ENCODE measurements around the gene XPC. TPM values are rescaled to one million over a fixed set of nuclear protein-coding genes. Genes with fewer than 3 reads are reported as not detected.

Gene XPC
- total RNA-seq, 1 donor from 2014 or later: 40.1 TPM

GRCh38 chr3:14141602-14142341 is 36.6 kb downstream of the XPC start:
- DNase-seq (ENCODE audit: low spot score, unreplicated experiment): no peak
- H3K27ac Mint-ChIP-seq: no peak overlapping the region
- H3K4me3 Mint-ChIP-seq (ENCODE audit: low read depth): no peak overlapping the region
- no peaks in the 10 kb centered on the region for H3K9me3 Mint-ChIP-seq (ENCODE audit: low read depth)
- H3K4me1 Mint-ChIP-seq (ENCODE audit: low read depth): peaks cover 4% of the 10 kb centered on the region
- TF ChIP-seq, protein P1, sequence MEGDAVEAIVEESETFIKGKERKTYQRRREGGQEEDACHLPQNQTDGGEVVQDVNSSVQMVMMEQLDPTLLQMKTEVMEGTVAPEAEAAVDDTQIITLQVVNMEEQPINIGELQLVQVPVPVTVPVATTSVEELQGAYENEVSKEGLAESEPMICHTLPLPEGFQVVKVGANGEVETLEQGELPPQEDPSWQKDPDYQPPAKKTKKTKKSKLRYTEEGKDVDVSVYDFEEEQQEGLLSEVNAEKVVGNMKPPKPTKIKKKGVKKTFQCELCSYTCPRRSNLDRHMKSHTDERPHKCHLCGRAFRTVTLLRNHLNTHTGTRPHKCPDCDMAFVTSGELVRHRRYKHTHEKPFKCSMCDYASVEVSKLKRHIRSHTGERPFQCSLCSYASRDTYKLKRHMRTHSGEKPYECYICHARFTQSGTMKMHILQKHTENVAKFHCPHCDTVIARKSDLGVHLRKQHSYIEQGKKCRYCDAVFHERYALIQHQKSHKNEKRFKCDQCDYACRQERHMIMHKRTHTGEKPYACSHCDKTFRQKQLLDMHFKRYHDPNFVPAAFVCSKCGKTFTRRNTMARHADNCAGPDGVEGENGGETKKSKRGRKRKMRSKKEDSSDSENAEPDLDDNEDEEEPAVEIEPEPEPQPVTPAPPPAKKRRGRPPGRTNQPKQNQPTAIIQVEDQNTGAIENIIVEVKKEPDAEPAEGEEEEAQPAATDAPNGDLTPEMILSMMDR (IDR thresholded peaks at IDR 0.05; ENCODE audit: unreplicated experiment): no peak
- peaks cover 11% of the 10 kb centered on the region for H3K36me3 Mint-ChIP-seq (ENCODE audit: insufficient read depth)
- no peaks in the 10 kb centered on the region for H3K27me3 Mint-ChIP-seq

GRCh38 chr3:14141144-14141543 is 37.3 kb downstream of the XPC start:
- Mint-ChIP-seq H3K36me3 (ENCODE audit: insufficient read depth) (peaks cover 11% of the 10 kb centered on the region), H3K4me3 (ENCODE audit: low read depth) (no peak overlapping the region), H3K4me1 (ENCODE audit: low read depth) (peaks cover 4% of the 10 kb centered on the region), H3K27ac (no peak overlapping the region), H3K9me3 (ENCODE audit: low read depth) (no peaks in the 10 kb centered on the region), H3K27me3 (no peaks in the 10 kb centered on the region)
- DNase-seq (ENCODE audit: low spot score, unreplicated experiment): no peak
- TF ChIP-seq, protein P1 (IDR thresholded peaks at IDR 0.05; ENCODE audit: unreplicated experiment): no peak

- Mint-ChIP-seq H3K27ac (no peak overlapping the region), H3K4me3 (ENCODE audit: low read depth) (no peak overlapping the region), H3K27me3 (no peaks in the 10 kb centered on the region), H3K9me3 (ENCODE audit: low read depth) (no peaks in the 10 kb centered on the region), H3K36me3 (ENCODE audit: insufficient read depth) (peaks cover 15% of the 10 kb centered on the region), H3K4me1 (ENCODE audit: low read depth) (peaks cover 4% of the 10 kb centered on the region)
- TF ChIP-seq, protein P1 (IDR thresholded peaks at IDR 0.05; ENCODE audit: unreplicated experiment): no peak
- DNase-seq (ENCODE audit: low spot score, unreplicated experiment): no peak
Observed at GRCh38 chr3:14140668-14141067, 37.7 kb downstream of the XPC start.

DNA sequence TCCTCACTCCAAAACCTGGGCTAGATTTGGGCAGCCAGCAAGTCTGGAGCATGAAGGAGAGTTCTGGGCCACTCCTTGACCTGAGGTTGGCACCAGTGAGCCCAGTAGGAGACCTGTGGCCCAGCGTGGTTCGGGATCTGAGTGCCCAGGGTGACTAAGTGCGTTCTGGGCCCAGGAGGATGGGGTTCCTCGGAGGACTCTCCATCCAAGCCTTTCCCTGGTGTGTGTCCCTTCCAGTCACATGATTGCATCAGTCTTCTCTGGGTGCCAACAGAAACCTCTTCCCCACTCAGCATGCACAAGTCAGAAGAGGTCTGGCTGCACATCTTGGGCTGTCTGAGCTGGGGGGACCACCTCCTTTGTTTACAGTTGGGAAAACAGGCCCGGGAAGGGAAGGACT is 38.6 kb downstream of the XPC start:
- no peak for DNase-seq (ENCODE audit: low spot score, unreplicated experiment)
- H3K27me3 Mint-ChIP-seq: no peaks in the 10 kb centered on the region
- H3K36me3 Mint-ChIP-seq (ENCODE audit: insufficient read depth): peaks cover 13% of the 10 kb centered on the region
- H3K4me3 Mint-ChIP-seq (ENCODE audit: low read depth): no peak overlapping the region
- peaks cover 2% of the 10 kb centered on the region for H3K4me1 Mint-ChIP-seq (ENCODE audit: low read depth)
- TF ChIP-seq, protein P1 (IDR thresholded peaks at IDR 0.05; ENCODE audit: unreplicated experiment): no peak
- no peaks in the 10 kb centered on the region for H3K9me3 Mint-ChIP-seq (ENCODE audit: low read depth)
- H3K27ac Mint-ChIP-seq: no peak overlapping the region

DNA sequence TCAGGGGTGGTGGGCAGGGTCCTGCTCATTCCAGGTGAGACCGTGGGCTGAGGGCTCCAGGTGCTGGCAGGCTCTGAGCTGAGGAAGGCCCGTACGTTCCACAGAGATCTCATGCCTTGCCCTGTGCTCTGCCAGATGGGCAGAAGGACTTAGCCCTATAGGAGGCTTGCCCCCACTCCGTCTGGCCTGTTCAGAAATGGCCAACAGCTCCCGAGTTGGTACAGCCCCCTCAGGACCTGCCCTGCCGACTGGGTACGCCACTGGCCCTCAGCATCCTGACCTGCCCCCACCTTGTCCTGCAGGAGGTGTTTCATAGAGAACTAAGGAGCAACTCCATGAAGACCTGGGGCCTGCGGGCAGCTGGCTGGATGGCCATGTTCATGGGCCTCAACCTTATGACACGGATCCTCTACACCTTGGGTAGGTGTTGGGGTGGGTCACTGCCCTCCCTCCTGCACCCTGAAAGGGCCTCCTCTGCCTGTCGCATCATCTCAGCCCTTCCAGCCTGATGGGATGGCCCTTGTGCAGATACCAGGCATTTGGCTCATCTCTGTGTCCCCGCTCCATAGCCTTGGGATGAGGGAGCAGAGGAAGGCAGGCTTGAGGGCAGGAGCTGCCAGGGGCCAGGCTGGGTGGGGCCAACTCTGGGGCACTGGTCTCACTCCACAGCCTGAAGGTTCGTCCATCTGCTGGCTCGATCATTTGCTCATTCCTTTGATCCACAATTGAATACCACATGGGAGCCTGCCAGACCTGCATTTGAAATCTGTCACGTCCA is 39.3 kb downstream of the XPC start:
- TF ChIP-seq, protein P1 (IDR thresholded peaks at IDR 0.05; ENCODE audit: unreplicated experiment): no peak
- H3K4me3 Mint-ChIP-seq (ENCODE audit: low read depth): no peak overlapping the region
- no peaks in the 10 kb centered on the region for H3K4me1 Mint-ChIP-seq (ENCODE audit: low read depth)
- no peak overlapping the region for H3K27ac Mint-ChIP-seq
- peaks cover 13% of the 10 kb centered on the region for H3K36me3 Mint-ChIP-seq (ENCODE audit: insufficient read depth)
- DNase-seq (ENCODE audit: low spot score, unreplicated experiment): no peak
- H3K9me3 Mint-ChIP-seq (ENCODE audit: low read depth): no peaks in the 10 kb centered on the region
- H3K27me3 Mint-ChIP-seq: no peaks in the 10 kb centered on the region

All from progenitor cell of endocrine pancreas (in vitro differentiated cells).